Posterior vena cava (tissue), 2 donors: ENCODE results near the gene FAM120A. TPM values are rescaled to one million over a fixed set of nuclear protein-coding genes. Genes with fewer than 3 reads are reported as not detected.

ENCODE experiments used
- DNase-seq: peaks from one replicate; pipeline ENCODE4 v3.0.0-alpha.2; 2020; ENCODE audit warnings: low spot score
- intact Hi-C, 2 donors: fragments of 100-400 bp; cut with DNase I; formaldehyde crosslinking; loops; one replicate each; pipeline versions ENCODE4 v1.14.1 to v1.14.2; 2022 to 2023
- total RNA-seq, 2 donors: library from RNA; stranded (reverse); fragmentation: NEBNext Ultra II Directional; extraction: Animal tissue kit (Norgen Biotek cat#: 25700); gene quantifications; one replicate each; pipeline ENCODE4 v1.2.1, GENCODE V29; 2021
- donor health status: DM: yes; HTN: yes; CAD: no.
- donor health status: DM: yes; HTN: yes; CAD: no.

Gene FAM120A
- total RNA-seq, 2 donors from 2014 or later: 94.8 TPM

DNA sequence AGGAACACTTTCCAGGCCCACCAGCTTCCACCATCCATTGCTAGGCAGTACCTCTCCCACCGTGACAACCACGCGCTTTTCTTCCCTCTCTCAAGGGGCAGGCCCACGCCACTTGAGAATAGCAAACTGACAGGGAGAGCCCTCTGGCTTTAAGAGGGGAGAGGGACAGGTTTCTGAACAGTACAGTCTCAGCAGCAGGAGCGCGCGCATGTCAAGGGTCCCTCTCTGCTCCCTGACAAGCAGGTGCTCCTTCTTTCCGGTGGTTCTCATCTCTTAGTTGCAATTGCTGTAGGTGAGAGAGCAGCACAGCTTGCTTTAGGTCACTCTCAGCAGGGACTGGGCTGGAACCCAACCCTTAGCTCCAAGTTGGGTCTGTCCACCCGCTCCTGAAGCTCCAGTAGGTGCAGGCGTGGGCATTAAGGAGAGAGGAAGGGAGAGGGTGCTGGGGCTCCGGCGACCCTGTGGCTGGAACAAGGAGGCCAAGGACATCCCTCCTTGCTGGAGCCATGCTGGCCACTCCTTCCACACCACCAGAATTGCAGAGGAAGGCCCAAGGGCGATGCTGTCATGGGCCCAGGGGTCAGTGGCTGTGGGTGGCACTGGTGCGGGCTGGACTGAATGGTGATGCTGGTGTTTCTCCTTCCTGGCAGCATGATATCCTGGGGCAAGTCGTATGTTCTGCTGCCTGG, 115.9 kb downstream of the FAM120A start:
- peak; percentile 75 for DNase-seq

DNA sequence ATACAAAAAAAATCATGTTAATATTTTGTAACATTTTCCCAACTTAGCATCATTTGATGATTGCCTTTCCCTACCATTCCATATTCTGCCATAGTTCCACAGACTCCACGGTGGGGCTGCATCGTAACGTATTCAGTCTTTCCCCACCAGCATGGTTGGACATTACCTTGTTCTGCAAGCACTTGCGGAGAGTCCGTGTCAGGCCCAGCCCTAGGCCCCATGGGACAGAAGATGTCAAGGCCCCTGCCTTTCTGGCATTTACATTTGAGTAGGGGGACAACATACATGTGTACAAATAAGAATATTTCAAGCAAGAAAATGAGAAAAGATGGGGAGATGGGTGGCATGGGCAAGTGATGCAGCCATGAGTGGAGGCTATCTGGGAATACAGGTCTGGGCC, 116.7 kb downstream of the FAM120A start:
- DNase-seq: no peak
- intact Hi-C loops: loop anchor here in 1 of 2 donors (5.0 kb wide), 1 partner anchor 116 kb away; the partner anchor contains the start of genes FAM120A and FAM120AOS

More for the DNA sequence above, 115.9 kb downstream of the FAM120A start:
- intact Hi-C loops: loop anchor here in 1 of 2 donors (5.0 kb wide), 1 partner anchor 115 kb away; the partner anchor contains the start of genes FAM120A and FAM120AOS

DNA sequence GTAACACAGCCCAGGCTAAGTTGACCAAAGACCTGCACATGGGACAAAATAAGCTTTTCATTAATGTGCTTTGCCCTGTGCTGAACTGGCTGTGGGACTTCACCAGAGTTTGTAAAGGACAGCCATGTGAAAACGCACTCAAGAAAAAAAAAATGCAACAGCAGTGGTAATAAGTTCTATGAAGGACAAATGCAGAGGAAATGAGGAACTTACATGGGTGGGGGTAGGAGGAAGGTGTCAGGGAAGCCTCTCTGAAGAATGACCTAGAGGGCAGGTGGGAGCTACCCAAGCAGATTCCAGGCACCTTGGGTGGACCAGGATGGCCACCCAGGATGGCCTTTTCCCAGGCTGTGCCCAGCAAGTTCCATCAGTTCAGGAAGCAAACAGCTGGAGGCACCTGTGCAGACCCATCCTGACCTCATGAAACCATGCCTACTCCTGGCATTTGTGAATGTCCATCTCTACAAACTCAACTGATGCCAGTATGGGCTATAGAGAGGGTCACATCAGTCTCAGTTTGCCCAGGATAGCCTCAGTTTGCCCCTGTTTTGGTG, 118.2 kb downstream of the FAM120A start:
- intact Hi-C loops: loop anchor here (5.0 to 10.0 kb wide), 2 partner anchors 117 to 395 kb away; partner anchors contain the start of genes FAM120A (in 1 of the 2) and FAM120AOS (in 1 of the 2)
- DNase-seq: no peak

DNA sequence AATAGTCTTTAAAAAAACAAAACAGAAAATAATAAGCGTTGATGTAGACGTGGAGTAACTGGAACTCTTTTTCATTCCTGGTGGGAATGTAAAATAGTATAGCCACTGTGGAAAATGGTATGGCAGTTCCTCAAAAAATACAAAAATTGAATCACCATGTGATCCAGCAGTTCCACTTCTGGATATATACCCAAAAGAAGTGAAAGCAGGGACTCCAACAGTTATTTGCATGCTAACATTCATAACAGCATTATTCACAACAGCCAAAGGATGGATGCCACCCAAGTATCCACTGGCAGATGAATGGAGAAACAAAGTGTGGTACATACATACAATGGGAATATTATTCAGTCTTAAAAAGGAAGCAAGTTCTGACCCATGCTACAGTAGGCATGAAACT, 120.7 kb downstream of the FAM120A start:
- intact Hi-C loops: loop anchor here in 1 of 2 donors (10.0 kb wide), 1 partner anchor 393 kb away; no protein-coding TSS in a partner anchor
- DNase-seq: no peak

DNA sequence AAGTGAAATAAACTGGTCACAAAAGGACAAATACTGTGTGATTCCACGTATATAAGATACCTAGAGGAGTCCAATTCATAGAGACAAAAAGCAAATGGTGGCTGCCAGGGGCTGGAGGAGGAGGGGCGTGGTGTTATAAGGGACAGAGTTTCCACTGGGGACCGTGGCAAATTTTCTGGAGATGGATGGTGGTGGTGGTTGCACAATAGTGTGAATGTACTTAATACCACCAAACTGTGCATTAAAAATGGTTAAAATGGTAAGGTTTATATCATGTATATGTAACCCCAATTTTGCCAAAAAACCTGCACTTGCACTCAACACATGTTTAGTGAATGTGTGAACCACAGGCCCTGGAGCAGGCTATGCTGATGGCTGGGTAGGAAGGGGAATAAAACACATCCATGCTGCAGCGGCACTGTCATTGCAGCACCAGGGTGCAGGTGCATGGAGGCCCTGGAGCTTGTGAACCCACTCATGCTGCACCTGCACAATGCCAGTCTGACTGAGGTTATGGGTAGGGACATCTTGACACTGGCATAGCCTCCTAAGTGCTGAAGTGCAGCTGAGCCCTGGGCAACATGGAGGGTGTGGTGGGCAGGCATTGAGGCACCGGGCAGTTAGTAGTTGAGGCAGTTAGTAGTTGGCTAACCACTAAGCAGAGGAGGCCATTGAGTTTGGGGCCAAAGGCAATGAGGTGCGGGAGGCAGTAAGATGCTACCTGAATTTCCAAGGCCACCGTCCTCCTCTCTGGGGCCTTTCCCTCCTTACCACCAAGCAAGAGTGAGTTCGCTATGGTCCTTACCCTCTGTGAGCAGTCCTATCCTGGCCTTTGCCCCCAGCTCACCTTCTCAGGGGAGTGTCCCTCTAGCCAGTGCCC, 121.4 kb downstream of the FAM120A start:
- intact Hi-C loops: loop anchor here in 1 of 2 donors (10.0 kb wide), 1 partner anchor 392 kb away; no protein-coding TSS in a partner anchor
- peak; percentile 64 for DNase-seq

DNA sequence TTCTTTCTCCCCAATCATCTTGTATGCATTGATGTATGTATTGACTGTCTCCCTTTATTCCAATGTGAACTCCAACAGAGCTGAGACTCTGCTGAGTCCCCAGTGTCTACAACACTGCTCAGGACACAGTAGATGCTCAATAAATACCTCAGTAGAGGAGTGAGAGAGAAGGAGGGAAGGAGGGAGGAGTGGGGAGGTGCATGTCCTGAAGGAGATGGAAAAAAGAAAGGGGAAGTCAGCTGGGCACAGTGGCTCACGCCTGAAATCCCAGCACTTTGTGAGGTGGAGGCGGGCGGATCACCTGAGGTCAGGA, 122.0 kb downstream of the FAM120A start:
- intact Hi-C loops: loop anchor here in 1 of 2 donors (10.0 kb wide), 1 partner anchor 391 kb away; no protein-coding TSS in a partner anchor
- DNase-seq: no peak

DNA sequence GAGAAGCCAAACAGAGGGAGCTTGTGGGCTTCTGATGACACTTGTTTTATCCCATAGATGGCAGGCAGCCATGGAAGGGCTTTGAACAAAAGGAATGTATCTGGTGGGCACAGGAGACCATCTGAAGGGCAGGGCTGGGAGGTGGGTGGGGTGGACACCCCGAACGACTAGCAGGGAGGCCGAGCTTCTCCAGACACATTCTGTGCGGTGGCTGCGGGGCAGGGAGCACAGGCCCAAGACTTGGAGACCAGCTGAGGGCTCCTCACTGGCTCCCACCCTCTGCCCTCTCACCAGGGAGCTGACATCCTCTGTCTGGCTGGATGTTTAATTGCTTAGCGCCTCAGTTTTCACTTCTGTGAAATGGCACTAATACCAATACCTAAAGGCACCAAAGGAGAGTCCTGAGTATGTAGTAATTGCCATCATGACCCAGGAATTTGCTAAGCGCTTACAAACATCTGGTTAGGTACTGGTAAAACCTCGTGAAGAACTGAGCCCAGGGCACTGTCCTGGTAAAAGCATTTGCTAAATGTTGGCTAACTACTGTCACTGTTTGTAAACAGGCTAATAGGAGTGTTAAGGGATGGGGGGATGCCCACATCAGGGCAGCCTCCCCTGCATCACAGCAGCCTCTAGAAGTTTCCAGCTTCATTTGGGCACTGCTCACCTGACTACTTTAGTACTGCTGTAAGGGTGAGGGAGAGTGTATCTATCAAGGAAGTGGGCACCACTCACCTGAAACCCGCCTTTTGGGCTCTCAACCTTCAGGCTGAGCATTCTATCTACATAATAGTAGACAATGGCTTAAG, 122.8 kb downstream of the FAM120A start:
- peak; percentile 75 for DNase-seq
- intact Hi-C loops: loop anchor here in 1 of 2 donors (10.0 kb wide), 1 partner anchor 391 kb away; no protein-coding TSS in a partner anchor

DNA sequence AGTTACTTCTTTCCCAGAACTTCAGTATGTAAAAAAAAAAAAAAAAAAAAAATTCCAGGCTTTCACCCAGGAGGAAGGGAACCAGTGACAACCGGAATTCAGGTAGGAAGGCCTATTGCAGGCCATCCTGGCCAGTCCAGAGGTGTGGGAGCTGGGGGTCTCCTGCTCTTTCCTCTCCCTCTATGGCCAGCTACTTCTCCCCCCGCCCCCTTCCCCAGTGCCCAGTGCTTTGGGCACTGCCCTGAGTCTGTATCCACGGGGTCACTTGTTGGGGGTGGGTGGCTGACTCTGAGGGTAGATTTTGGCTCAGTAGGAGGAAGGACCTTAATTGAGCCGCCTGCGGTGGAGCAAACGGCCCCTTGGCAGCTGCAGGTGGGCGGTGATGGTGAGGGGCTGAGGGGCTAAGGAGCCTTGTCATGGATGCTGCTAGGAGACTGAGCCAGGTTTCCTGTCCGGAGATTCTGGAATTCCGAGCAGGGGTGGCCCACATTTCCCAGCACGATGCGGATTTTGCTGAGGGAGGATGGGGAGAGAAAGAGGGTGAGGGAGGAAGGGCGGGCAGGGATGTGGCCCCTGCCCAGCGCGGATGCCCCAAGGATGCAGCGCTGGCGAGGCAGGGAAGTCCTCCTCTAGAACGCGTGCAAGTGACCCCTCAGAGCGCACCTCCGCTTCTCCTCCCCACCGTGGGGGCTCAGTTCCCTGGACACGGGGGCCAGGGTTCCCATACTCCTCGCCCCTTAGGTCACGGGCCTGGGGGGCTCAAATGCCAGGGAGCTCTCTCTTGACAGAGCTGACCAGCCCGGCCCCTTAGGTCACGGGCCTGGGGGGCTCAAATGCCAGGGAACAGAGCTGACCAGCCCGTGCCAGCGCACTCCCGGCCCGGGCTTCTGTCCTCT, 123.7 kb downstream of the FAM120A start:
- peak; percentile 70 for DNase-seq
- intact Hi-C loops: loop anchor here in 1 of 2 donors (10.0 kb wide), 1 partner anchor 390 kb away; no protein-coding TSS in a partner anchor

DNA sequence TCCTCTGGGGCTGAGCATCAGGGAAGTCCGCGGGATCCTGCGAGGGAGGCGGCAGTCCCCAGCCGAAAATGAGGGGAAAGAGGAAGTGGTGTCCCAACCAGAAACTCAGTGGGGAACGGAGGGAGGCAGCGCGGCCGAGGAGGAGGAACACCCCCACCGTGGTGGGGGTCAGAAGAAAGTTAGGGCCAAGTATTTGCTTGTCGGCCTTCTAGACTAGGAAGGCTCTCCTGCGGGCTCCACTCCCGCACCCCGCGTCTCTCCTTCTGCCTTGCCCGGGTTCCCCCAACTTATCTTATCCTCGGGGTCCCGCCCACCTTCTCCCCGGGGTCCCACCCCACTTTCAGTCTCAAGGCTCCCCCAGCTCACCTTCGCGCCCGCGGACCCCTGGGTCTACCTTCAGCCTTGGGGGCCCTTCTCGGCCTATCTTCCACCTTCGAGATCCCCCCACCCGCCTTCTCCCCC, 124.3 kb downstream of the FAM120A start:
- intact Hi-C loops: loop anchor here in 1 of 2 donors (10.0 kb wide), 1 partner anchor 389 kb away; no protein-coding TSS in a partner anchor
- DNase-seq: peak; percentile 90

DNA sequence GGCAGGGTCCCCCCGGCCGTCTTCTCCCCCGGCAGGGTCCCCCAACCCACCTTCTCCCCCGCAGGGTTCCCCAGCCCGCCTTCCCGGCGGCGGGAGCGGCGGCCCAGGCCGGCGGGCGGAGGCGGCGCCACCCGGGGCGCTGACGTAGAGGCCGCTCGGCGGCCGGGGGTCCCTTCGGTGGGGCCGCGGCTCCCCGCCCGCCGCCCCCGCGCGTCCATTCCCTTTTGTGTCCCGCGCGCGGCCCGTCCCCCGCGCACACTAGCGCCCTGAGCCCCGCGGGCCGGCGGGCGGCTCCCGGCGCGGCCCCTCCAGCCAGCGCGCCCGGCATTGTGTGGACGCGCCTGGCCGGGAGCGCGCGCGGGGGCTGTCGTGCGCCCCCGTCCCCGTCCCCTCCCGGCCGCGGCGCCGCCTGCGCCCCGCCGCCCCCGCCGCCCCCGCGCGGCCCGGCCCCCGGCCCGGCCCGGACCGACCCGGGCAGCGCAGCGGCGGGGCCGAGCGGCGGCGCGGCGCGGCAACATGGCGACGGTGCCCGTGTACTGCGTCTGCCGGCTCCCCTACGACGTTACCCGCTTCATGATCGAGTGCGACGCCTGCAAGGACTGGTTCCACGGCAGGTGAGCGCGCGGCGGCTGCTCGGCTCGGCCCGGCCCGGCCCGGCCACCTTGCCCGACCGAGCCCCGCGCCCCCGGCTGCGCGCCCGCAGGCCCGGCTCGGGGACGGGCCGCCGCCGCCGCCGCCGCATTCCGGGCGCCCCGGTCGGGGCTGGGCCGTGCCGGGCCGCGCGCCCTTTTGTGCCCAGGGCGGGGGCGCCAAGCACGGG, 125.0 kb downstream of the FAM120A start, which contains the start of gene PHF2:
Gene PHF2 (plus strand): TSS at position 327 of the 820 bp plus-strand sequence. CDS start 190 bp downstream, at position 517.
- intact Hi-C loops: loop anchor here in 1 of 2 donors (10.0 kb wide), 1 partner anchor 388 kb away; no protein-coding TSS in a partner anchor
- DNase-seq: peak; percentile 78

DNA sequence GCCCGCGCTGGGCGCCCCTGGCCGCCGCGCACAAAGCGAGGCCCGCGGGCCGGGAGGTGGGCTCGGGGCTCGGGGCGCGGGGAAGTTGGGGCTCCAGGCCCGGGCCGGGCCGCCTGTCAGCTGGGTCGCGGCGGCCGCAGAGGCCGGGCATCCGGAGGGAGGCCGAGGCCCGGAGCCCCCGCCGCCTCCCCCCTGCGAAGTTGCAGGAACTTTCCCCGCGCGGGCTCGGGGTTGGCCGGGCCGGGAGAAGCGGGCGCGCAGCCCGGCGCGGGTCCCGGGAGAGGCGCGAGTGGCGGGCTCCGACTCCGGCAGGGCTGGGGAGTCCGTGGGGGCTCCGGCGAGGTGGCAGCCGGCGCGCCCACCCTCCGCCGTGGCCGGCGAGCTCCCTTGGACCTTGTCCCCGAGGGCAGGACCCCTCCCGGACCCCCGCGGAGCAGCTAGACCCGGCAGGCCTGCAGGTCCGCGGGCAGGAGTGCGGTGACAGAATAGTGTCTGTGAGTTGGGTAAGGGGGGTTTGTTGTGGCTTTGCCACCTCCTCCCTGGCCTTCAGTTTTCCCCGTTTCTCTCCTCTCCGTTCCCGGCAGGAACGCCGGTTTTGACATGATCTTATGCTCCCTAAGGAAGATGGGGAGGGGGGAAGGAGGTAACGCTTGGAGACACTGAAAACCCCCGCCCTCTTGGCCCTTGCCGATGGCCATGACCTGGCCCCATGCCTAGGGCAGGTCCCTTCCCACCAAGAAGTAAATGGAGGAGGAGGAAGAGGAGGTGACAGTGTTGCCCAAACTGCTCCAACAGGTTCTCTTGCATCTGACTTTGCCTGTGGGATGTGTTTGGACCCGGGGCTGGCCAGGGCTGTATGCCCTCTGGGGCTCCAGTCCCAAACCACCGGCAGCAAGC, 125.8 kb downstream of the FAM120A start:
- DNase-seq: peak; percentile 87
- intact Hi-C loops: loop anchor here in 1 of 2 donors (10.0 kb wide), 1 partner anchor 387 kb away; no protein-coding TSS in a partner anchor

DNA sequence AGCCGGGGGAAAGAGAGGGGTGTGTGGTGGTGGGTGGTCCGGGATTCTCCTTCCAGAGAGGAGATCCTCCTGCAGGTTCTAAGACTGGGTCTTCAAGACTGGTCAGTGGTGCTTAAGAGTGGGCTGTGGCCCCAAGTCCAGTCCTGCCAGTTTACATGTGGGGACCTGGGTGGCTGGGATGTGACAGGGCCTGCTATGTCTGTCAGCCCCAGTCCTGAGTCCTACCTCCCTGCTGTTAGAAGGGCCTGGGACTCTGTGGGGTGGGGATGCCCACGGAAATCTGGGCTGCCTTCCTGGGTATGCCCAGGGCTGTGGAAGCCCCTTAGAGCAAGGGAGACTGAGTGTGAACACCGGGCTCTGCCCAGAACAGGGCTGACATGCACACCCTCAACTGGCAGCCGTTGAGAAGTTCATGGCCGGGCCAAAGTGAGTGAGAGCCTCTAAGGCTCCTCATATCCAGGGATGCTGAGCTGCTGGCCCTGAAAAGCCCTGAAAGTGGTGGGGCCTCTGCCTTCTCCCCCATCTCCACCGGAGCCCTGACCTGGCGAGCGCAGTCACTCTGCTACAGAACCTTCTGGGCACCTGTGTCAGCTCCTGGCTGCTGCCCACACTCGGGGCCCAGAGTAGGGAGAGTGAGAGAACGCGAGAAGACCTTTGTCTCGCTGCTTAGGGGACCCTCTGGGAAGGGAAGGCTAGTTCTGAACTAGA, 126.6 kb downstream of the FAM120A start:
- intact Hi-C loops: loop anchor here in 1 of 2 donors (10.0 kb wide), 1 partner anchor 387 kb away; no protein-coding TSS in a partner anchor
- peak; percentile 79 for DNase-seq

DNA sequence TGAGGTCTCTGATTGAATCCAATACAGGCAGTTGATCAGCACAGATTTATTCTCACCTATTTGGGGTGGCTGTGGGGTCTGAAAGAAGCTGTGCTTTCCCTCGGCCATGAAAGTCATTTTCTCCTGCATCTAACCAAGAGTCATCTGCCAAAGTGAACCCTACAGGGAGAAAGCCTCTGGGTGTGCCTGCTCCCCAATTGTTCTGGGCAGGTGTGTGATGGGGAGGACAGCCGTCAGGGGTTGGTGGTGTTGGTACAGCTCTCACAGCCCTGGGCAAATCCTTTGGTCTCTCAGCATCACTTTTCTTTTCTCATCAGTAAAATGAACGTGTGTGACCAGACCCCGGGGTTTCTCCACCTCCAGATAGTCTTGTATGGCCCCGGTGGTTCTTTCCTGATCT, 127.4 kb downstream of the FAM120A start:
- intact Hi-C loops: loop anchor here in 1 of 2 donors (10.0 kb wide), 1 partner anchor 386 kb away; no protein-coding TSS in a partner anchor
- peak; percentile 18 for DNase-seq

DNA sequence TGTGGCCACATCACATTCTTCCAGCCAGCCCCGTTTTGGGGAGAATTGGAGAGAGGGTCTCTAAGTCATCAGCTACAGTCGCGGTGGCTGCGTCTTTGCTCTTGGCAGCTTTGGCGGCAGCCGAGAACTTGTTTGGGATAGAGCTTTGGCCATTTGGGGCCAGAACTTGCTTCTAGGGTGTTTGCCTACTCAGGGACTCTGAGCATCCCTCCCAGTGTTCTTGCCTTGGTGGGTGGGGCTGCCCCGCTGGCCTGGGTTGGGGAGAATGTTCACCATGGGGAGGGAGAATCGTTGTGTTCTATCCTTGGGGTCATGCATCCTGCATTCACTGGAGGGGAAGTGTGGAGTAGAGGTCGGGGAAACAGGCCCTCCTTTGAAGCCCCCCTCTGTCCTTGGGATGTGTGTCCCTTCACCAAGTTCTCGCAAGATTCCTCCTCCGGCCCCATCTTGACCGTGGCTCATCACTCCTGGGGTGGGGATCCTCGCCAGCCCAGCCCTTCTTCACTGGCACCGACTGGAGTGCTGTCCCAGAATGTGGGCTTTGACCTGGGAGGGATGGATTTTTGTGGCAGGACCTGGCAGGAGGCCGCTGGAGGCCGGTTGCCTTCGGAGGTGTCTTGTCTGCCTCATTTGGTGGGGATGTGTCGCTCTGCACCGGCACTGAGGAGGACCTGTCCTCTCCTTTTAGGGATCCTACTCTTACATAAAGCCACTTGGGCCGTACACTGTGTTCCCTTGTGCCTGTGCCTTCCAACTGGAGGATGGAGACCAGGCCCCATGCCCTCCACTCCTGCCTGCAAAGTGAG, 128.4 kb downstream of the FAM120A start:
- intact Hi-C loops: loop anchor here in 1 of 2 donors (10.0 kb wide), 1 partner anchor 385 kb away; no protein-coding TSS in a partner anchor
- peak; percentile 66 for DNase-seq
